HepG2 (cell line): ENCODE results near the gene LINGO3. TPM values are rescaled to one million over a fixed set of nuclear protein-coding genes. Genes with fewer than 3 reads are reported as not detected.

Source experiments
- AFF4 ChIP-seq: sonication (generic); formaldehyde crosslinking; IDR thresholded peaks from 2 replicates; pipeline ENCODE4 v1.4.0; 2020; ENCODE audit warnings: missing genetic modification reagents
- ARID2 ChIP-seq: sonication (generic); formaldehyde crosslinking; IDR thresholded peaks from 2 replicates; pipeline ENCODE4 v1.8.1; 2022; ENCODE audit warnings: mild to moderate bottlenecking, missing genetic modification reagents, borderline replicate concordance
- ARNT ChIP-seq: fragments of 450-650 bp; IDR thresholded peaks from 2 replicates; pipeline ENCODE4 v1.6.1; 2017
- BCLAF1 ChIP-seq: fragments of 450-650 bp; IDR thresholded peaks from 2 replicates; pipeline ENCODE4 v1.6.1; 2017; ENCODE audit warnings: mild to moderate bottlenecking
- GTF2F1 ChIP-seq: fragments of 150-350 bp; IDR thresholded peaks from 2 replicates; pipeline ENCODE4 v1.6.1; 2014; ENCODE audit warnings: low read length
- ISX ChIP-seq: sonication (generic); formaldehyde crosslinking; conservative IDR thresholded peaks from 2 replicates; pipeline ENCODE4 v1.5.0; 2020; ENCODE audit warnings: missing genetic modification reagents
- MAFK ChIP-seq, 2 experiments: IDR thresholded peaks in 1 of 2; conservative IDR thresholded peaks in 1 of 2; 2 replicates each; pipeline ENCODE4 v1.6.1; 2011; ENCODE audit warnings: improper control_type of control experiment in 2 of 2, low read length in 2 of 2
- PHF5A ChIP-seq: IDR thresholded peaks from one replicate; pipeline ENCODE4 v1.6.1; 2018; ENCODE audit warnings: low read depth, missing genetic modification reagents; ENCODE audit not compliant: unreplicated experiment
- RFXANK ChIP-seq: IDR thresholded peaks from 2 replicates; pipeline ENCODE4 v1.6.1; 2016
- XBP1 ChIP-seq: sonication (generic); formaldehyde crosslinking; IDR thresholded peaks from 2 replicates; pipeline ENCODE4 v1.5.0; 2020; ENCODE audit warnings: missing genetic modification reagents
- ZBTB21 ChIP-seq: sonication (generic); formaldehyde crosslinking; IDR thresholded peaks from 2 replicates; pipeline ENCODE4 v1.4.0; 2020; ENCODE audit warnings: missing genetic modification reagents
- ZBTB40 ChIP-seq, 2 experiments: fragments of 450-650 bp in 1 of 2; sonication (generic) in 1 of 2; formaldehyde crosslinking in 1 of 2; IDR thresholded peaks; 2 replicates each; pipeline versions ENCODE4 v1.6.1 to v1.8.0; 2016 to 2022; ENCODE audit warnings: antibody characterized with exemption in 1 of 2, mild to moderate bottlenecking in 1 of 2, missing genetic modification reagents in 1 of 2
- ZNF143 ChIP-seq: sonication (generic); formaldehyde crosslinking; IDR thresholded peaks from 2 replicates; pipeline ENCODE4 v1.4.0; 2020; ENCODE audit warnings: missing genetic modification reagents
- ZNF580 ChIP-seq: IDR thresholded peaks from 2 replicates; pipeline ENCODE4 v1.6.1; 2016; ENCODE audit warnings: low read depth, borderline replicate concordance
- polyA plus RNA-seq, 8 experiments: library from polyadenylated mRNA; depleted of rRNA in 3 of 8; stranded (reverse) in 7 of 8; unstranded in 1 of 8; fragments of >200 nt; fragmentation: Illumina TruSeq in 4 of 8; extraction: Trizol in 4 of 8; gene quantifications; 2 replicates each; pipeline versions ENCODE4 v1.2.1 to v1.2.3, GENCODE V29; 2011 to 2016; ENCODE audit warnings: low read depth in 4 of 8, missing spikeins in 1 of 8, mixed read lengths in 1 of 8; ENCODE audit not compliant: insufficient read depth in 1 of 8
- total RNA-seq, 5 experiments: library from RNA; depleted of rRNA; stranded (reverse); fragments of >200 nt; fragmentation: Illumina TruSeq; extraction: Trizol; gene quantifications; 2 replicates each; pipeline ENCODE4 v1.2.3, GENCODE V29; 2016; ENCODE audit warnings: low read depth in 1 of 5

Gene LINGO3
- total and polyA plus RNA-seq, 2 of the 13 experiments (the other 11 are each of a cell fraction or from before 2014, with no cell fraction given): not detected

- TF ChIP-seq AFF4 (CRISPR knock-in tag) (no peak), ARID2 (no peak; the same call in 1 of the 2 replicates), ISX (CRISPR knock-in tag) (no peak), XBP1 (CRISPR knock-in tag) (no peak), ZBTB40 (IDR thresholded peaks at IDR 0.05) (no peak), ZBTB40 (CRISPR knock-in tag; IDR thresholded peaks at IDR 0.05) (peak; percentile 15; the same call in 1 of the 2 replicates), ZBTB21 (CRISPR knock-in tag) (no peak), ARNT (no peak), RFXANK (CRISPR knock-in tag) (no peak), ZNF580 (CRISPR knock-in tag) (no peak), ZNF143 (CRISPR knock-in tag) (no peak), PHF5A (CRISPR knock-in tag) (no peak), BCLAF1 (no peak), GTF2F1 (no peak), MAFK (conservative IDR thresholded peaks at IDR 0.05 in 1 of 2, IDR thresholded peaks at IDR 0.05 in 1 of 2; ENCODE audit: low read length in 2 of 2) (no peak)
Observed at GRCh38 chr19:2330632-2331284, 22.8 kb upstream of the LINGO3 start (continued).
